NB4 (cell line): ENCODE measurements around the gene HBZ.
"Not testable (repeated sequence)": the region's sequence is repeated elsewhere in the genome, so short reads cannot be mapped to it uniquely, and the experiment has no call there.

Source experiments
- DNase-seq: peaks from one replicate; pipeline ENCODE4 v3.0.0; 2010; ENCODE audit warnings: low read depth
- H3K4me3 ChIP-seq: one replicate; pipeline ENCODE4 v1.5.1; 2011; ENCODE audit warnings: mild to moderate bottlenecking, low read depth, low read length, moderate library complexity
- MYC ChIP-seq: IDR thresholded peaks from 2 replicates; pipeline ENCODE4 v1.6.1; 2011; ENCODE audit warnings: low read depth, low read length
- POLR2A ChIP-seq: IDR thresholded peaks from 2 replicates; pipeline ENCODE4 v1.6.1; 2011; ENCODE audit warnings: mild to moderate bottlenecking; ENCODE audit not compliant: insufficient read length; ENCODE audit errors: extremely low read depth
- TF ChIP-seq, protein P1 (sequence below): IDR thresholded peaks from one replicate; pipeline ENCODE4 v1.5.1; 2012; ENCODE audit warnings: low read depth, low read length
- TF ChIP-seq, protein P2 (sequence below): IDR thresholded peaks from 2 replicates; pipeline ENCODE4 v1.6.1; 2011; ENCODE audit warnings: low read depth, low read length

Gene HBZ

DNA sequence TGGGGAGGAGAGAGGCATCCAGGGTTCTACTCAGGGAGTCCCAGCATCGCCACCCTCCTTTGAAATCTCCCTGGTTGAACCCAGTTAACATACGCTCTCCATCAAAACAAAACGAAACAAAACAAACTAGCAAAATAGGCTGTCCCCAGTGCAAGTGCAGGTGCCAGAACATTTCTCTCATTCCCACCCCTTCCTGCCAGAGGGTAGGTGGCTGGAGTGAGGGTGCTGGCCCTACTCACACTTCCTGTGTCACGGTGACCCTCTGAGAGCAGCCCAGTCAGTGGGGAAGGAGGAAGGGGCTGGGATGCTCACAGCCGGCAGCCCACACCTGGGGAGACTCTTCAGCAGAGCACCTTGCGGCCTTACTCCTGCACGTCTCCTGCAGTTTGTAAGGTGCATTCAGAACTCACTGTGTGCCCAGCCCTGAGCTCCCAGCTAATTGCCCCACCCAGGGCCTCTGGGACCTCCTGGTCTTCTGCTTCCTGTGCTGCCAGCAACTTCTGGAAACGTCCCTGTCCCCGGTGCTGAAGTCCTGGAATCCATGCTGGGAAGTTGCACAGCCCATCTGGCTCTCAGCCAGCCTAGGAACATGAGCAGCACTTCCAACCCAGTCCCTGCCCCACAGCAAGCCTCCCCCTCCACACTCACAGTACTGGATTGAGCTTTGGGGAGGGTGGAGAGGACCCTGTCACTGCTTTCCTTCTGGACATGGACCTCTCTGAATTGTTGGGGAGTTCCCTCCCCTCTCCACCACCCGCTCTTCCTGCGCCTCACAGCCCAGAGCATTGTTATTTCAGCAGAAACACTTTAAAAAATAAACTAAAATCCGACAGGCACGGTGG, 21.7 kb downstream of the HBZ start:
- not testable (repeated sequence) for DNase-seq

DNA sequence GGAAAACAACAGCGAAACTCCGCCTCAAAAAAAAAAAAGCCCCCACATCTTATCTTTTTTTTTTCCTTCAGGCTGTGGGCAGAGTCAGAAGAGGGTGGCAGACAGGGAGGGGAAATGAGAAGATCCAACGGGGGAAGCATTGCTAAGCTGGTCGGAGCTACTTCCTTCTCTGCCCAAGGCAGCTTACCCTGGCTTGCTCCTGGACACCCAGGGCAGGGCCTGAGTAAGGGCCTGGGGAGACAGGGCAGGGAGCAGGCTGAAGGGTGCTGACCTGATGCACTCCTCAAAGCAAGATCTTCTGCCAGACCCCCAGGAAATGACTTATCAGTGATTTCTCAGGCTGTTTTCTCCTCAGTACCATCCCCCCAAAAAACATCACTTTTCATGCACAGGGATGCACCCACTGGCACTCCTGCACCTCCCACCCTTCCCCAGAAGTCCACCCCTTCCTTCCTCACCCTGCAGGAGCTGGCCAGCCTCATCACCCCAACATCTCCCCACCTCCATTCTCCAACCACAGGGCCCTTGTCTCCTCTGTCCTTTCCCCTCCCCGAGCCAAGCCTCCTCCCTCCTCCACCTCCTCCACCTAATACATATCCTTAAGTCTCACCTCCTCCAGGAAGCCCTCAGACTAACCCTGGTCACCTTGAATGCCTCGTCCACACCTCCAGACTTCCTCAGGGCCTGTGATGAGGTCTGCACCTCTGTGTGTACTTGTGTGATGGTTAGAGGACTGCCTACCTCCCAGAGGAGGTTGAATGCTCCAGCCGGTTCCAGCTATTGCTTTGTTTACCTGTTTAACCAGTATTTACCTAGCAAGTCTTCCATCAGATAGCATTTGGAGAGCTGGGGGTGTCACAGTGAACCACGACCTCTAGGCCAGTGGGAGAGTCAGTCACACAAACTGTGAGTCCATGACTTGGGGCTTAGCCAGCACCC, 22.8 kb downstream of the HBZ start:
- TF ChIP-seq MYC (no peak), POLR2A (no peak)
- TF ChIP-seq, protein P1, sequence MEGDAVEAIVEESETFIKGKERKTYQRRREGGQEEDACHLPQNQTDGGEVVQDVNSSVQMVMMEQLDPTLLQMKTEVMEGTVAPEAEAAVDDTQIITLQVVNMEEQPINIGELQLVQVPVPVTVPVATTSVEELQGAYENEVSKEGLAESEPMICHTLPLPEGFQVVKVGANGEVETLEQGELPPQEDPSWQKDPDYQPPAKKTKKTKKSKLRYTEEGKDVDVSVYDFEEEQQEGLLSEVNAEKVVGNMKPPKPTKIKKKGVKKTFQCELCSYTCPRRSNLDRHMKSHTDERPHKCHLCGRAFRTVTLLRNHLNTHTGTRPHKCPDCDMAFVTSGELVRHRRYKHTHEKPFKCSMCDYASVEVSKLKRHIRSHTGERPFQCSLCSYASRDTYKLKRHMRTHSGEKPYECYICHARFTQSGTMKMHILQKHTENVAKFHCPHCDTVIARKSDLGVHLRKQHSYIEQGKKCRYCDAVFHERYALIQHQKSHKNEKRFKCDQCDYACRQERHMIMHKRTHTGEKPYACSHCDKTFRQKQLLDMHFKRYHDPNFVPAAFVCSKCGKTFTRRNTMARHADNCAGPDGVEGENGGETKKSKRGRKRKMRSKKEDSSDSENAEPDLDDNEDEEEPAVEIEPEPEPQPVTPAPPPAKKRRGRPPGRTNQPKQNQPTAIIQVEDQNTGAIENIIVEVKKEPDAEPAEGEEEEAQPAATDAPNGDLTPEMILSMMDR: no peak
- TF ChIP-seq, protein P2, sequence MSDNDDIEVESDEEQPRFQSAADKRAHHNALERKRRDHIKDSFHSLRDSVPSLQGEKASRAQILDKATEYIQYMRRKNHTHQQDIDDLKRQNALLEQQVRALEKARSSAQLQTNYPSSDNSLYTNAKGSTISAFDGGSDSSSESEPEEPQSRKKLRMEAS: no peak
- no peak overlapping the region for H3K4me3 ChIP-seq
- DNase-seq: no peak

More for the DNA sequence above, 21.7 kb downstream of the HBZ start:
- H3K4me3 ChIP-seq: not testable (repeated sequence)

DNA sequence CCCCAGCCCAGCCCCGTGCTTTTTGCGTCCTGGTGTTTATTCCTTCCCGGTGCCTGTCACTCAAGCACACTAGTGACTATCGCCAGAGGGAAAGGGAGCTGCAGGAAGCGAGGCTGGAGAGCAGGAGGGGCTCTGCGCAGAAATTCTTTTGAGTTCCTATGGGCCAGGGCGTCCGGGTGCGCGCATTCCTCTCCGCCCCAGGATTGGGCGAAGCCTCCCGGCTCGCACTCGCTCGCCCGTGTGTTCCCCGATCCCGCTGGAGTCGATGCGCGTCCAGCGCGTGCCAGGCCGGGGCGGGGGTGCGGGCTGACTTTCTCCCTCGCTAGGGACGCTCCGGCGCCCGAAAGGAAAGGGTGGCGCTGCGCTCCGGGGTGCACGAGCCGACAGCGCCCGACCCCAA, 23.6 kb downstream of the HBZ start:
- not testable (repeated sequence) for H3K4me3 ChIP-seq

DNA sequence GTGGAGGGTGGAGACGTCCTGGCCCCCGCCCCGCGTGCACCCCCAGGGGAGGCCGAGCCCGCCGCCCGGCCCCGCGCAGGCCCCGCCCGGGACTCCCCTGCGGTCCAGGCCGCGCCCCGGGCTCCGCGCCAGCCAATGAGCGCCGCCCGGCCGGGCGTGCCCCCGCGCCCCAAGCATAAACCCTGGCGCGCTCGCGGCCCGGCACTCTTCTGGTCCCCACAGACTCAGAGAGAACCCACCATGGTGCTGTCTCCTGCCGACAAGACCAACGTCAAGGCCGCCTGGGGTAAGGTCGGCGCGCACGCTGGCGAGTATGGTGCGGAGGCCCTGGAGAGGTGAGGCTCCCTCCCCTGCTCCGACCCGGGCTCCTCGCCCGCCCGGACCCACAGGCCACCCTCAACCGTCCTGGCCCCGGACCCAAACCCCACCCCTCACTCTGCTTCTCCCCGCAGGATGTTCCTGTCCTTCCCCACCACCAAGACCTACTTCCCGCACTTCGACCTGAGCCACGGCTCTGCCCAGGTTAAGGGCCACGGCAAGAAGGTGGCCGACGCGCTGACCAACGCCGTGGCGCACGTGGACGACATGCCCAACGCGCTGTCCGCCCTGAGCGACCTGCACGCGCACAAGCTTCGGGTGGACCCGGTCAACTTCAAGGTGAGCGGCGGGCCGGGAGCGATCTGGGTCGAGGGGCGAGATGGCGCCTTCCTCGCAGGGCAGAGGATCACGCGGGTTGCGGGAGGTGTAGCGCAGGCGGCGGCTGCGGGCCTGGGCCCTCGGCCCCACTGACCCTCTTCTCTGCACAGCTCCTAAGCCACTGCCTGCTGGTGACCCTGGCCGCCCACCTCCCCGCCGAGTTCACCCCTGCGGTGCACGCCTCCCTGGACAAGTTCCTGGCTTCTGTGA, 24.3 kb downstream of the HBZ start, which contains the start of gene HBA1:
Gene HBA1 (plus strand): TSS at position 204 of the 906 bp plus-strand sequence. CDS start 37 bp downstream, at position 241.
- not testable (repeated sequence) for DNase-seq, H3K4me3 ChIP-seq

More for the DNA sequence above, 23.6 kb downstream of the HBZ start:
- DNase-seq: not testable (repeated sequence)

DNA sequence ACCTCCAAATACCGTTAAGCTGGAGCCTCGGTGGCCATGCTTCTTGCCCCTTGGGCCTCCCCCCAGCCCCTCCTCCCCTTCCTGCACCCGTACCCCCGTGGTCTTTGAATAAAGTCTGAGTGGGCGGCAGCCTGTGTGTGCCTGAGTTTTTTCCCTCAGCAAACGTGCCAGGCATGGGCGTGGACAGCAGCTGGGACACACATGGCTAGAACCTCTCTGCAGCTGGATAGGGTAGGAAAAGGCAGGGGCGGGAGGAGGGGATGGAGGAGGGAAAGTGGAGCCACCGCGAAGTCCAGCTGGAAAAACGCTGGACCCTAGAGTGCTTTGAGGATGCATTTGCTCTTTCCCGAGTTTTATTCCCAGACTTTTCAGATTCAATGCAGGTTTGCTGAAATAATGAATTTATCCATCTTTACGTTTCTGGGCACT, 25.0 kb downstream of the HBZ start:
- H3K4me3 ChIP-seq: no peak overlapping the region
- TF ChIP-seq MYC: no peak
- TF ChIP-seq, protein P2: no peak
- TF ChIP-seq, protein P1: no peak
- no peak for DNase-seq

DNA sequence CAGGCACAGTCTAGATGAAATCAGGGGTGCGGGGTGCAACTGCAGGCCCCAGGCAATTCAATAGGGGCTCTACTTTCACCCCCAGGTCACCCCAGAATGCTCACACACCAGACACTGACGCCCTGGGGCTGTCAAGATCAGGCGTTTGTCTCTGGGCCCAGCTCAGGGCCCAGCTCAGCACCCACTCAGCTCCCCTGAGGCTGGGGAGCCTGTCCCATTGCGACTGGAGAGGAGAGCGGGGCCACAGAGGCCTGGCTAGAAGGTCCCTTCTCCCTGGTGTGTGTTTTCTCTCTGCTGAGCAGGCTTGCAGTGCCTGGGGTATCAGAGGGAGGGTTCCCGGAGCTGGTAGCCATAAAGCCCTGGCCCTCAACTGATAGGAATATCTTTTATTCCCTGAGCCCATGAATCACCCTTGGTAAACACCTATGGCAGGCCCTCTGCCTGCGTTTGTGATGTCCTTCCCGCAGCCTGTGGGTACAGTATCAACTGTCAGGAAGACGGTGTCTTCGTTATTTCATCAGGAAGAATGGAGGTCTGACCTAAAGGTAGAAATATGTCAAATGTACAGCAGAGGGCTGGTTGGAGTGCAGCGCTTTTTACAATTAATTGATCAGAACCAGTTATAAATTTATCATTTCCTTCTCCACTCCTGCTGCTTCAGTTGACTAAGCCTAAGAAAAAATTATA, 25.7 kb downstream of the HBZ start:
- no peak overlapping the region for H3K4me3 ChIP-seq
- TF ChIP-seq, protein P1: no peak
- no peak for TF ChIP-seq POLR2A
- TF ChIP-seq MYC: no peak
- no peak for DNase-seq

DNA sequence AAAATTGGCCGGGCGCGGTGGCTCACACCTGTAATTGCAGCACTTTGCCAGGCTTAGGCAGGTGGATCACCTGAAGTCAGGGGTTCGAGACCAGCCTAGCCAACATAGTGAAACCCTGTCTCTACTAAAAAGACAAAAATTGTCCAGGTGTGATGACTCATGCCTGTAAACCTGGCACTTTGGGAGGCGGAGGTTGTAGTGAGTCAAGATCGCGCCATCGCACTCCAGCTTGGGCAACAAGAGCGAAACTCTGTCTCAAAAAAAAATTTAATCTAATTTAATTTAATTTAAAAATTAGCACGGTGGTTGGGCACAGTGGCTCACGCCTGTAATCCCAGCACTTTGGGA, 26.2 kb downstream of the HBZ start:
- no peak overlapping the region for H3K4me3 ChIP-seq
- TF ChIP-seq, protein P2: no peak
- TF ChIP-seq MYC (no peak), POLR2A (no peak)
- no peak for DNase-seq
